Measurements from ENCODE around the gene SCYGR5. TPM values are rescaled to one million over a fixed set of nuclear protein-coding genes. Genes with fewer than 3 reads are reported as not detected.

Gene SCYGR5
- total RNA-seq, 1 donor from 2014 or later: not detected

DNA sequence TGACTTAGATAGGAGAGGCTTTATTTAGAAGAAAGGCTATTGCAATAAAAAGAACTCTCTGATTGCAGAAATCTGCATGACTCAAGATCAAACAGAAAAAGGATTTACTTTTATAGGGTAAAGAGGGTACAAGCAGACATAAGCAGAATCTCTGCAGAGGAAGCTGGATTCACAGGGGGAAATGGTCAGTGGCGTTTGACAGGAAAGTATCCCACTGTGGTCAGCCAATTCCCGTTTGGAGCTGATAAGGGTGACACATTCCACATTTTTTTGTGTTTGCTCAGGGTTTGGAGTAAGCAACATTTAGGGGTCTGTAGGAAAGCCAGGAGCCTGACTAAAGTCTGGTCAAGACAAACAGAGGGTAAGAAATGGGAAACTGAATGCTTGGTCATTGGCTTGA, 23.9 kb upstream of the SCYGR5 start:
- Mint-ChIP-seq H3K9me3 (no peaks in the 10 kb centered on the region), H3K36me3 (ENCODE audit: low read depth) (no peaks in the 10 kb centered on the region), H3K4me3 (no peak overlapping the region), H3K4me1 (no peaks in the 10 kb centered on the region), H3K27ac (no peak overlapping the region), H3K27me3 (no peaks in the 10 kb centered on the region)
- DNase-seq: no peak
- POLR2A ChIA-PET: no interaction called here
- TF ChIP-seq, protein P1, sequence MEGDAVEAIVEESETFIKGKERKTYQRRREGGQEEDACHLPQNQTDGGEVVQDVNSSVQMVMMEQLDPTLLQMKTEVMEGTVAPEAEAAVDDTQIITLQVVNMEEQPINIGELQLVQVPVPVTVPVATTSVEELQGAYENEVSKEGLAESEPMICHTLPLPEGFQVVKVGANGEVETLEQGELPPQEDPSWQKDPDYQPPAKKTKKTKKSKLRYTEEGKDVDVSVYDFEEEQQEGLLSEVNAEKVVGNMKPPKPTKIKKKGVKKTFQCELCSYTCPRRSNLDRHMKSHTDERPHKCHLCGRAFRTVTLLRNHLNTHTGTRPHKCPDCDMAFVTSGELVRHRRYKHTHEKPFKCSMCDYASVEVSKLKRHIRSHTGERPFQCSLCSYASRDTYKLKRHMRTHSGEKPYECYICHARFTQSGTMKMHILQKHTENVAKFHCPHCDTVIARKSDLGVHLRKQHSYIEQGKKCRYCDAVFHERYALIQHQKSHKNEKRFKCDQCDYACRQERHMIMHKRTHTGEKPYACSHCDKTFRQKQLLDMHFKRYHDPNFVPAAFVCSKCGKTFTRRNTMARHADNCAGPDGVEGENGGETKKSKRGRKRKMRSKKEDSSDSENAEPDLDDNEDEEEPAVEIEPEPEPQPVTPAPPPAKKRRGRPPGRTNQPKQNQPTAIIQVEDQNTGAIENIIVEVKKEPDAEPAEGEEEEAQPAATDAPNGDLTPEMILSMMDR (IDR thresholded peaks at IDR 0.05): no peak
- intact Hi-C loops (cut with micrococcal nuclease): no loop called here
- CTCF ChIA-PET: no interaction called here
- no peak for ATAC-seq (ENCODE audit: low read depth)

DNA sequence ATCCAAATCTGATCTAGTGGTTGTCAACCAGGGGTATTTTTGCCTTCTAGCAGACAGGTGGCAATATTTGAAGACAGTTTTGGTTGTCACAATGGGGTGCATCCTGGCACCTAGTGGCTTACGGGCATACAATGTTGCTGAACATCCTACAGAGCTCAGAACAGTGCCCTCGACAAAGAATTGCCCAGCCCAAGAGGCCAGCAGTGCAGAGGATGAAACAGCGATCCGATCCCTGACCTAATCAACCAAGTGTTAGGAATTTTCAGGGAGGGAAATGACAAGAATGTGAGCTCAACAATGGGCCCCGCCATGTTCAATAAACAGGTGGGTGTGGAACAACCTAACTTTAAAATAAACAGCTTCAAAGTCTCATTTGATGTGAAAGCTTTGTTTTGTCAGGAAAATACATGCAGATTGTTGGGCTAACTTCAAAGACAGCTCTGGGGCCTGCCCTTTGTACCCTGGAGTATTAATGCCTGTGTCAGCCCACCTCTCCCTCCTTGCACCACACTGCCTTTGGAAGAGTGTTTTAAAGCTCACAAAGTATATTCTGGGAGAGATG, 22.5 kb upstream of the SCYGR5 start:
- H3K4me1 Mint-ChIP-seq: no peaks in the 10 kb centered on the region
- no peaks in the 10 kb centered on the region for H3K36me3 Mint-ChIP-seq (ENCODE audit: low read depth)
- intact Hi-C loops (cut with micrococcal nuclease): no loop called here
- peaks cover 2% of the 10 kb centered on the region for H3K27me3 Mint-ChIP-seq
- ChIA-PET POLR2A (no interaction called here), CTCF (interaction anchor here (1.0 kb wide), 1 partner anchor 14 kb away, joined by 5 read pairs; no protein-coding TSS in a partner anchor)
- H3K4me3 Mint-ChIP-seq: no peak overlapping the region
- DNase-seq (no peak), ATAC-seq (ENCODE audit: low read depth) (no peak)
- no peak overlapping the region for H3K27ac Mint-ChIP-seq
- no peaks in the 10 kb centered on the region for H3K9me3 Mint-ChIP-seq
- TF ChIP-seq, protein P1 (IDR thresholded peaks at IDR 0.05): no peak

DNA sequence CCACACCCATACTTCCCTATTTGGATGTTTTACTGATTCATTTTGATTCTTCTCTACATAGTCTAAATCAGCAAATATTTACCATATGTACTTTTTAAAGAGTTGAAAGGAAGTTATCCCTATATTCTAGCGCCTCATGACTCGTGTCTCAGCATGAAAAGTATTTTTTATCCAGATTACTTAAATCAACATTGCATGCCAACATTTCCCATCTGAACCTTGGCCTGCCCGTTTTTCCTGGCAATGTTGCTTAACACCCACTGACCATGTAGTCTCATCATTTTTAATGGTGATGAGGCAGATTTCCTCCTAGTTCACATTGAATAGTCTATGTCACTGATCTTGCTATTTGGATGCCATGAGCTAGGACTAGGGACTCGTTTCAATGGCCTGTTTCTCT, 13.2 kb upstream of the SCYGR5 start:
- DNase-seq (no peak), ATAC-seq (ENCODE audit: low read depth) (no peak)
- TF ChIP-seq, protein P1 (IDR thresholded peaks at IDR 0.05): no peak
- intact Hi-C loops (cut with micrococcal nuclease): no loop called here
- Mint-ChIP-seq H3K36me3 (ENCODE audit: low read depth) (no peaks in the 10 kb centered on the region), H3K4me3 (no peak overlapping the region), H3K9me3 (no peaks in the 10 kb centered on the region), H3K27ac (no peak overlapping the region), H3K4me1 (no peaks in the 10 kb centered on the region), H3K27me3 (peaks cover 7% of the 10 kb centered on the region)
- ChIA-PET POLR2A (no interaction called here), CTCF (no interaction called here)

DNA sequence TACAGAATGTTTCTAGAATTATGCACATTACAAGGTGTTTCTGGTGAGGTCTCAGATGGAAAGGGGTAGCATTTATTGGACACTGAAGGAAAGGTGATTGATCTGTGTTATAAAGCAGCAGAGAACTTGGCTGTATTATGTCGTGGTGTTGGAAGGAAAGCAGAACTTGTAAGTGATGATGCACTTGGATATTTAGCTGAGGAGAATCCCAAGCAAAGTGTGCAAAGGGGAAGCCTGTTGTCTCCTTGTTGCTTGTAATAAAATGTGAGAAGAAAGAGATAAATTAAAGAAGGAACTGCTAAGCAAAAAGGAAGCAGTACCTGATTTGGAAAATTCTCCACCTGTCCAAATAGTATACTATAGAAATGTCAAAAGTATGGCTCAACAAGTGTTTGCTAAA, 12.2 kb upstream of the SCYGR5 start:
- Mint-ChIP-seq H3K9me3 (no peaks in the 10 kb centered on the region), H3K27ac (no peak overlapping the region), H3K36me3 (ENCODE audit: low read depth) (no peaks in the 10 kb centered on the region), H3K27me3 (peaks cover 7% of the 10 kb centered on the region), H3K4me1 (no peaks in the 10 kb centered on the region), H3K4me3 (no peak overlapping the region)
- ATAC-seq (ENCODE audit: low read depth): no peak
- no peak for DNase-seq
- intact Hi-C loops (cut with micrococcal nuclease): no loop called here
- POLR2A ChIA-PET: no interaction called here
- TF ChIP-seq, protein P1 (IDR thresholded peaks at IDR 0.05): no peak
- CTCF ChIA-PET: no interaction called here

DNA sequence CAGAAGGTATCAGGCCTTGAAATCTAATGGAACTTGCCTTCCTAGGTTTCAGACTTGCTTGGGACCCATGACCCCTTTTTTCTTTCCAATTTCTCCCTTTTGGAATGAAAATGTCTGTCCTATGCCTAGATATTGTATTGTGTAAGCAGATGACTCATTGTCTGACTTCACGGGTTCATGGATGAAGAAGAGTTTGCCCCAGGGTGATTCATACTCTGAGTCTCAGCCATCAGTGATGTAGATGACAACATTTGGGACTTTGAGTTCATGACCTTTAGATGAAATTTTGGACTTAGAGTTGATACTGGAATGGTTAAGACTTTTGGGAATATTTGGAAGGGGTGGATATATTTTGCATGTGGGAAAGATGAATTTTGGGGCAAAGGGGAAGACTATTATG, 11.2 kb upstream of the SCYGR5 start:
- Mint-ChIP-seq H3K4me1 (no peaks in the 10 kb centered on the region), H3K27me3 (peaks cover 7% of the 10 kb centered on the region), H3K36me3 (ENCODE audit: low read depth) (no peaks in the 10 kb centered on the region), H3K9me3 (no peaks in the 10 kb centered on the region), H3K27ac (no peak overlapping the region), H3K4me3 (no peak overlapping the region)
- TF ChIP-seq, protein P1 (IDR thresholded peaks at IDR 0.05): no peak
- intact Hi-C loops (cut with micrococcal nuclease): loop anchor here (5.0 kb wide), 1 partner anchor 248 kb away; no protein-coding TSS in a partner anchor
- ChIA-PET POLR2A (no interaction called here), CTCF (no interaction called here)
- no peak for DNase-seq
- ATAC-seq (ENCODE audit: low read depth): no peak
